Thyroid gland (tissue), 4 donors: ENCODE measurements around the gene CTRB2.

Source experiments
- POLR2A ChIP-seq, 2 donors: fragments of 450-650 bp; IDR thresholded peaks; one replicate each; pipeline ENCODE4 v1.6.1; 2017; ENCODE audit warnings: antibody characterized with exemption in 2 of 2, mild to moderate bottlenecking in 2 of 2, moderate library complexity in 1 of 2
- TF ChIP-seq, protein P1 (sequence below), 6 experiments: fragments of 200-600 bp in 3 of 6; fragments of 450-650 bp in 3 of 6; sonication (generic) in 3 of 6; IDR thresholded peaks; one replicate each; pipeline ENCODE4 v1.5.1; 2016 to 2019; ENCODE audit warnings: antibody characterized with exemption in 6 of 6, mild to moderate bottlenecking in 2 of 6, inconsistent platforms in 1 of 6, moderate library complexity in 1 of 6

DNA sequence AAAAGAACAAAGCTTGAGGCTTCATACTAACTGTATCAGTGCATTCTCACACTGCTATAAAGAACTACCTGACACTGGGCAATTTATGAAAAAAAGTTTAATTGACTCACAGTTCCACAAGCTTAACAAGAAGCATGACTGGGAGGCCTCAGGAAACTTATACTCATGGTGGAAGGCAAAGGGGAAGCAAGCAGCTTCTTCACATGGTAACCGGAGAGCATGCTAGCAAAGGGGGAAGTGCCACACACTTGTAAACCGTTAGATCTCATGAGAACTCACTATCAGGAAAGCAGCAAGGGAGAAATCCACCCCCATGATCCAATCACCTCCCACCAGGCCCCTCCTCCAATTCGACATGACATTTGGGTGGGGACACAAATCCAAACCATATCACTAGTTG, 25.3 kb downstream of the CTRB2 start:
- TF ChIP-seq, protein P1, sequence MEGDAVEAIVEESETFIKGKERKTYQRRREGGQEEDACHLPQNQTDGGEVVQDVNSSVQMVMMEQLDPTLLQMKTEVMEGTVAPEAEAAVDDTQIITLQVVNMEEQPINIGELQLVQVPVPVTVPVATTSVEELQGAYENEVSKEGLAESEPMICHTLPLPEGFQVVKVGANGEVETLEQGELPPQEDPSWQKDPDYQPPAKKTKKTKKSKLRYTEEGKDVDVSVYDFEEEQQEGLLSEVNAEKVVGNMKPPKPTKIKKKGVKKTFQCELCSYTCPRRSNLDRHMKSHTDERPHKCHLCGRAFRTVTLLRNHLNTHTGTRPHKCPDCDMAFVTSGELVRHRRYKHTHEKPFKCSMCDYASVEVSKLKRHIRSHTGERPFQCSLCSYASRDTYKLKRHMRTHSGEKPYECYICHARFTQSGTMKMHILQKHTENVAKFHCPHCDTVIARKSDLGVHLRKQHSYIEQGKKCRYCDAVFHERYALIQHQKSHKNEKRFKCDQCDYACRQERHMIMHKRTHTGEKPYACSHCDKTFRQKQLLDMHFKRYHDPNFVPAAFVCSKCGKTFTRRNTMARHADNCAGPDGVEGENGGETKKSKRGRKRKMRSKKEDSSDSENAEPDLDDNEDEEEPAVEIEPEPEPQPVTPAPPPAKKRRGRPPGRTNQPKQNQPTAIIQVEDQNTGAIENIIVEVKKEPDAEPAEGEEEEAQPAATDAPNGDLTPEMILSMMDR (IDR thresholded peaks at IDR 0.05): no peak
- TF ChIP-seq POLR2A (IDR thresholded peaks at IDR 0.05): no peak
